HCT116 (cell line): ENCODE data around the gene MSH4. TPM values are rescaled to one million over a fixed set of nuclear protein-coding genes. Genes with fewer than 3 reads are reported as not detected.

Experiments used
- ATAC-seq: fragments of 200-7000 bp; cut with Tn5 transposase; 2 replicates; pipeline ENCODE4 v1.9.1; 2020; ENCODE audit warnings: mild to moderate bottlenecking, moderate library complexity
- BruUV-seq: library from RNA; stranded (reverse); fragments of 400-500 nt; replicated peaks from 2 replicates; lab custom pipeline; 2021; lab: Mats Ljungman, UMichigan
- CTCF ChIA-PET: fragments of 300-600 bp; sonication (Branson Sonifier 250); formaldehyde crosslinking; loops from one replicate; lab custom pipeline; 2021; ENCODE audit warnings: antibody characterized with exemption; lab: Charles Lee
- POLR2A ChIA-PET: fragments of 300-600, 350-600 bp; sonication (Branson Sonifier 250); formaldehyde crosslinking; loops from one replicate; lab custom pipeline; 2021; ENCODE audit warnings: antibody characterized with exemption; lab: Charles Lee
- RAD21 ChIA-PET, 2 experiments: fragments of 300-600 bp; sonication (Branson Sonifier 250); formaldehyde crosslinking; loops; one replicate each; lab custom pipeline; 2023; ENCODE audit warnings: low total read pairs in 2 of 2; ENCODE audit not compliant: uncharacterized antibody in 2 of 2, unreplicated experiment in 2 of 2, low non-redundant PET in 1 of 2; lab: Charles Lee
- DNase-seq: peaks from one replicate; pipeline ENCODE4 v3.0.0-alpha.2; 2010; ENCODE audit warnings: low read depth, low spot score
- H2AFZ ChIP-seq: fragments of 200-600 bp; shearing (Covaris generic), sonication (generic); 2 replicates; pipeline ENCODE4 v1.6.1; 2017; ENCODE audit warnings: low read depth, mixed run types, mixed read lengths, antibody characterized with exemption, low read length; ENCODE audit not compliant: poor library complexity, severe bottlenecking
- H3K27ac ChIP-seq: 2 replicates; pipeline ENCODE4 v1.5.1; 2012; ENCODE audit warnings: low read depth, low read length
- H3K27me3 ChIP-seq: fragments of 200-600 bp; sonication (generic); 2 replicates; pipeline ENCODE4 v1.6.1; 2016; ENCODE audit warnings: mixed run types, low read length, mixed read lengths; ENCODE audit not compliant: insufficient read depth
- H3K36me3 ChIP-seq, 2 experiments: fragments of 200-500 bp in 1 of 2; fragments of 200-600 bp in 1 of 2; sonication (Bioruptor generic) in 1 of 2; sonication (generic) in 1 of 2; 2 replicates each; pipeline versions ENCODE4 v1.5.1 to v1.6.1; 2014 to 2016; ENCODE audit warnings: low read length in 2 of 2, inconsistent platforms in 1 of 2, mixed read lengths in 1 of 2, mixed run types in 1 of 2; ENCODE audit not compliant: insufficient read depth in 2 of 2, control insufficient read depth in 1 of 2
- H3K4me1 ChIP-seq, 2 experiments: fragments of 200-600 bp in 1 of 2; sonication (generic) in 1 of 2; 2 replicates each; pipeline versions ENCODE4 v1.5.1 to v1.6.1; 2012 to 2017; ENCODE audit warnings: low read length in 2 of 2, inconsistent platforms in 1 of 2, mild to moderate bottlenecking in 1 of 2, mixed read lengths in 1 of 2, mixed run types in 1 of 2, moderate library complexity in 1 of 2; ENCODE audit not compliant: insufficient read depth in 2 of 2, control insufficient read depth in 1 of 2
- H3K4me2 ChIP-seq: fragments of 200-600 bp; sonication (generic); 2 replicates; pipeline ENCODE4 v1.6.1; 2017; ENCODE audit warnings: mixed run types, low read length, mixed read lengths
- H3K4me3 ChIP-seq, 2 experiments: fragments of 200-600 bp in 1 of 2; sonication (generic) in 1 of 2; replicated peaks in 1 of 2; 2 replicates each; pipeline ENCODE4 v1.5.1; 2011 to 2016; ENCODE audit warnings: low read length in 2 of 2, control low read depth in 1 of 2, low read depth in 1 of 2, mild to moderate bottlenecking in 1 of 2, mixed read lengths in 1 of 2, mixed run types in 1 of 2
- H3K79me2 ChIP-seq: fragments of 200-600 bp; sonication (generic); 2 replicates; pipeline ENCODE4 v1.6.1; 2017; ENCODE audit warnings: mild to moderate bottlenecking, mixed run types, low read length, moderate library complexity, mixed read lengths; ENCODE audit not compliant: insufficient read depth
- H3K9ac ChIP-seq: fragments of 200-600 bp; sonication (generic); 2 replicates; pipeline ENCODE4 v1.6.1; 2016; ENCODE audit warnings: low read length, mixed read lengths
- H3K9me2 ChIP-seq: fragments of 200-600 bp; sonication (generic), shearing (Covaris generic); 2 replicates; pipeline ENCODE4 v1.6.1; 2017; ENCODE audit warnings: mixed run types, mild to moderate bottlenecking, moderate library complexity; ENCODE audit not compliant: insufficient read depth
- H3K9me3 ChIP-seq, 2 experiments: fragments of 200-500 bp in 1 of 2; fragments of 200-600 bp in 1 of 2; sonication (Bioruptor generic) in 1 of 2; sonication (generic) in 1 of 2; 2 replicates each; pipeline ENCODE4 v1.6.1; 2014 to 2017; ENCODE audit warnings: low read length in 2 of 2, mixed read lengths in 2 of 2, inconsistent platforms in 1 of 2, low read depth in 1 of 2, mild to moderate bottlenecking in 1 of 2, mixed run types in 1 of 2, moderate library complexity in 1 of 2; ENCODE audit not compliant: control insufficient read depth in 1 of 2, insufficient read depth in 1 of 2
- H4K20me1 ChIP-seq: fragments of 200-600 bp; sonication (generic), shearing (Covaris generic); 2 replicates; pipeline ENCODE4 v1.6.1; 2017; ENCODE audit warnings: mixed run types, mild to moderate bottlenecking, moderate library complexity; ENCODE audit not compliant: insufficient read depth
- CBX3 ChIP-seq: IDR thresholded peaks from 2 replicates; pipeline ENCODE4 v1.6.1; 2012; ENCODE audit warnings: low read depth
- CTCF ChIP-seq, 3 experiments: fragments of 200-600 bp in 1 of 3; sonication (generic) in 1 of 3; IDR thresholded peaks in 2 of 3; conservative IDR thresholded peaks in 1 of 3; 2 replicates each; pipeline ENCODE4 v1.5.1; 2012 to 2017; ENCODE audit warnings: low read depth in 2 of 3, low read length in 2 of 3, antibody characterized with exemption in 1 of 3, borderline replicate concordance in 1 of 3, control low read depth in 1 of 3, mild to moderate bottlenecking in 1 of 3, mixed read lengths in 1 of 3, mixed run types in 1 of 3, moderate library complexity in 1 of 3; ENCODE audit not compliant: insufficient read depth in 1 of 3
- EZH2 ChIP-seq: fragments of 200-600 bp; sonication (generic); IDR thresholded peaks from 2 replicates; pipeline ENCODE4 v1.6.1; 2017; ENCODE audit warnings: antibody characterized with exemption, mixed run types
- JUND ChIP-seq: IDR thresholded peaks from 2 replicates; pipeline ENCODE4 v1.6.1; 2012
- MAX ChIP-seq: IDR thresholded peaks from 2 replicates; pipeline ENCODE4 v1.6.1; 2012
- POLR2A ChIP-seq: IDR thresholded peaks from 2 replicates; pipeline ENCODE4 v1.7.0; 2011; ENCODE audit warnings: borderline replicate concordance; ENCODE audit not compliant: insufficient read depth, insufficient read length; ENCODE audit errors: extremely low read depth
- RAD21 ChIP-seq: IDR thresholded peaks from 2 replicates; pipeline ENCODE4 v1.6.1; 2012; ENCODE audit warnings: low read depth, mild to moderate bottlenecking
- SP1 ChIP-seq: IDR thresholded peaks from 2 replicates; pipeline ENCODE4 v1.6.1; 2012; ENCODE audit warnings: low read depth
- SRF ChIP-seq: IDR thresholded peaks from 2 replicates; pipeline ENCODE4 v1.6.1; 2012; ENCODE audit warnings: low read depth
- YY1 ChIP-seq: IDR thresholded peaks from 2 replicates; pipeline ENCODE4 v1.6.1; 2011; ENCODE audit warnings: low read length, low read depth, moderate library complexity, mild to moderate bottlenecking; ENCODE audit not compliant: insufficient replicate concordance; ENCODE audit errors: extremely low read depth
- ZFX ChIP-seq: fragments of 450-650 bp; IDR thresholded peaks from 2 replicates; pipeline ENCODE4 v1.6.1; 2017
- ZNF274 ChIP-seq: fragments of 200-500 bp; sonication (Bioruptor generic); IDR thresholded peaks from 2 replicates; pipeline ENCODE4 v1.6.1; 2014; ENCODE audit warnings: mild to moderate bottlenecking, low read depth, low read length, inconsistent platforms
- intact Hi-C: fragments of 100-400 bp; cut with micrococcal nuclease; formaldehyde crosslinking; loops from 2 replicates; pipeline ENCODE4 v1.10.0; 2022
- total RNA-seq: library from RNA; stranded (reverse); gene quantifications from one replicate; pipeline ENCODE4 v1.2.1, GENCODE V29; 2021; ENCODE audit not compliant: unreplicated experiment

MSH4 gene
- total RNA-seq, 1 experiment from 2014 or later = 1.7 TPM

GRCh38 chr1:75861831-75862230 is 65.1 kb downstream of the MSH4 start:
- intact Hi-C loops = no loop called here
- no peaks in the 10 kb centered on the region for H3K9me2 ChIP-seq
- DNase-seq = no peak
- H3K4me3 ChIP-seq = no peak overlapping the region
- no peak overlapping the region for H3K4me2 ChIP-seq
- ChIA-PET CTCF (no interaction called here), RAD21 (no interaction called here), POLR2A (no interaction called here)
- H3K36me3 ChIP-seq = no peaks in the 10 kb centered on the region
- H3K27ac ChIP-seq = no peak overlapping the region
- ATAC-seq = no peak
- no peaks in the 10 kb centered on the region for H4K20me1 ChIP-seq
- no peak overlapping the region for H2AFZ ChIP-seq
- no peaks in the 10 kb centered on the region for H3K79me2 ChIP-seq
- no peaks in the 10 kb centered on the region for H3K27me3 ChIP-seq
- H3K4me1 ChIP-seq = no peaks in the 10 kb centered on the region
- TF ChIP-seq EZH2 (no peak), ZFX (no peak), YY1 (no peak), RAD21 (no peak), CBX3 (no peak), SP1 (no peak), JUND (no peak), CTCF (IDR thresholded peaks at IDR 0.05 in 2 of 3, conservative IDR thresholded peaks at IDR 0.05 in 1 of 3; ENCODE audit: borderline replicate concordance in 1 of 3, insufficient read depth in 1 of 3, low read depth in 2 of 3, low read length in 2 of 3) (no peak), POLR2A (no peak)
- BruUV-seq = no TSS peak
- no peaks in the 10 kb centered on the region for H3K9me3 ChIP-seq
- H3K9ac ChIP-seq = no peak overlapping the region

GRCh38 chr1:75870951-75871350 is 74.3 kb downstream of the MSH4 start:
- Histone ChIP-seq H3K27me3 (no peaks in the 10 kb centered on the region), H3K9ac (no peak overlapping the region), H4K20me1 (no peaks in the 10 kb centered on the region), H3K79me2 (no peaks in the 10 kb centered on the region), H3K4me3 (no peak overlapping the region), H3K4me1 (no peaks in the 10 kb centered on the region), H3K9me3 (no peaks in the 10 kb centered on the region), H3K27ac (no peak overlapping the region), H3K36me3 (no peaks in the 10 kb centered on the region), H3K4me2 (no peak overlapping the region), H3K9me2 (no peaks in the 10 kb centered on the region), H2AFZ (no peak overlapping the region)
- BruUV-seq = no TSS peak
- ChIA-PET RAD21 (no interaction called here), POLR2A (no interaction called here), CTCF (no interaction called here)
- intact Hi-C loops = no loop called here
- TF ChIP-seq ZFX (no peak), MAX (no peak), SRF (no peak), ZNF274 (no peak)
- DNase-seq (no peak), ATAC-seq (no peak)
